AG08396 (cell line): ENCODE measurements around the gene MCF2L.

Source experiments
- DNase-seq: peaks from one replicate; pipeline ENCODE4 v3.0.0; 2012; ENCODE audit warnings: low spot score, mixed read lengths

MCF2L gene

GRCh38 chr13:112962911-112963625, 5.9 kb upstream of the MCF2L start:
- no peak for DNase-seq

DNA sequence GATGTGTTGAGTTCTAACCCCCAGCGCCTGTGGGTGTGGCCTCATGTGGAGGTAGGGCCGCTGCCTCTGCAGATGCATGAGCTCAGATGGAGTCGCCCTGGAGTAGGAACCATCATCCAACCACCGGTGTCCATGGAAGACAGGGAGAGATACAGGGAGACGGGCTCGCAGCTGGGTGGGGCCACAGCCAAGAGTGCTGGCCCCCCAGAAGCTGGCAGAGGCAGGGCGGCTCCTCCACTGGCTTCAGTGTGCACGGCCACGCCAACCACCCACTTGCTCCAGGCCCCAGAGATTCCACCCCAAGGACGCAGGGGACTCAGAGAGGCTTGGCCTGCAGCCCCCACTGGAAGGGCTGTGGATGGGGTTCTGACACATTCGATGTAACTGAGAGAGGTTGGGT, 5.4 kb upstream of the MCF2L start:
- DNase-seq, result no peak

- DNase-seq, result no peak
Measured at GRCh38 chr13:112964971-112965492, 4.0 kb upstream of the MCF2L start.

- no peak for DNase-seq
Measured at GRCh38 chr13:112965573-112966115, 3.4 kb upstream of the MCF2L start.

DNA sequence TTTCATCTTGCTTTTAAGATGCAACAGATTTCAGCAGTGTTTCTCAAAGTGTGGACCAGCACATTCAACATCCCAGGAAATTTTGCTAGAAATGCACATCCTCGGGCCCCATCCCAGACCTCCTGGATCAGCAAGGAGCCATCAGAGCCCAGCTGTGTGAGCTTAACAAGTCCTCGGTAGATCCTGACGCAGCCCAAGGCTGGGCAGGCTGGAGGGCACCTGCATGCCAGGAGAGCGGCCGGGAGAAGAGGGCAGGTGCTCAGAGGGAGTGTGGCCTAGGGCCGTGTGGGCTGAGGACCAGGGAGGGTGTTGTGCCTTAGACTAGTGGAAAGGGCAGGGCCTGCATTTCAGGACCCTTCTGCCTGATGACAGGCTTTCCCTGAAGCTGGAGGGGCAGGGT, 2.2 kb upstream of the MCF2L start:
- DNase-seq, result no peak

- DNase-seq, result no peak
Measured at GRCh38 chr13:112967686-112968379, 1.2 kb upstream of the MCF2L start.

DNA sequence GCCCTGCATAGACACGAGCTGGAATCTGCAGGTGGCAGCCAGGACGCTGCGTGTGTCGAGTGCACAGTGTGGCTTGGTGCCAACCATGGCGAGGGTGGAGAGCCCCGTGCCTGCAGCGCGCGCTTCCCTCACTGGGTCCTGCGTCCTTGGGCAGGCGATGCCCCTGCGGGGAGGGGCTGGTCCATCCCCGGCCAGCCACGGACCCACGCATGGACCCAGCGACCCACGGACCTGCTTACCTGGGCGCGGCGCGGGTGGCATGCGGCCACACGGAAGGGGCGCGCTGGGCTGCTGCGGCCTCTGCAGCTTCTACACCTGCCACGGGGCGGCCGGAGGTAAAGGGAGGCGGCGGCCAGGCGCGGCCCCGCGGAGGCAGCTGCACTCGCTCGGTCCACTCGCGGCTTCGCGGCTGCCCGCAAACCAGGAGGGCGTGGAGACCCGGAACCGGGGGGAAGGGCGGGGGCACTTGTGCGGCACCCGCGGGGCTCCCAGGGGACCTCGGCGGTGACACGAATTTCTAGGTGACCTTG, 569 bp upstream of the MCF2L start:
- DNase-seq, result no peak

GRCh38 chr13:112969692-112970338, 801 bp downstream of the MCF2L start:
- no peak for DNase-seq

DNA sequence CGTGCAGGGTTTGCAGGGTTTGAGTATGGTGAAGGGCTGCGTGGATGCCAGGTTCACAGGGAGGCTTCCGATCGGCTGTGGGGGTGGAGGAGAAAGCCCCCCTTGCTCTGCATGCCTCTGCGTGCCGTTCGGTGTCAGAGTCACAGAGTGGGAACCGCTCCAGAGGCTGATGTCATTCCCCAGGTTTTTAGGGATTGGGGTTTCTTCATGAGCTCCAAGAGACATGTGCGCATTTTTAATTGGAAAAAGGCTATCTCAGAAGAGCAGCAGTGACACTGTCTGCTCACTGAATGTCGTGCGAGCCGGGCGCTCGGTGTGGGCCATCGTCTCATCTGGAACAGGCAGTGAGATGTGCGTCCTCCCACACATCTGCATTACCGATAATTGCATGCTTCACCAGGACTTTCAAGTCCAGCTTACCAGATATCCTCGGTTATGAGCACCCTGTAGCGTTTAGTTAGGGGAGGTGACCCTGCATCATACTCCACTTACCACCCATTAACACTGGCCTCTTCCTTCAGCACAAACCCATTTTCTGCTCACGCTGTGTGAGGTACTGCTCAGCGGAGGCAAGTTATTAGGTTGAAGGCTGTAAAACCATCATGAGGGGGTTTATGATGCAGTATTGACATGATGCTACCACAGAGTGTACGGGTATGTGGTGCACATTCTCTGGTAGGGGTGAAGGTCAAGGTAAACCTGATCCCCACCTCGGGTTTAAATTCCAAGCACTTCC, 1.7 kb downstream of the MCF2L start:
- no peak for DNase-seq

DNA sequence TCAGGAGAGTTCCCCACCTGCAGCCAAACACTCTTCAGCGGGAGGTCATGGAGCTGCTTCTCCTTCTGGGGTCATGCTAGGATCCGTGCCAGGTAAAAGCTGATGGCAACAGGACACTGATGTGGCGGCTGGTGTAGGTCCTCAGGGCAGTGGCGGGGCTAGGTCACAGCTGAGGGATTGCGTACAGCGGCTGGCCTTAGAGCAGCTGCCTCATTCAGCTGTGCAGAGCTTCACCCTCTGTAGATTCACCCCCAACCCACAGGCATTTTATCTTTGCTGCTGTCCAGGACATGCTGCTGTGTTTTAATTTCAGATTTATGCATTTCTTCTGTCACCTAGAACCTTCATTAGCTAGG, 2.3 kb downstream of the MCF2L start:
- no peak for DNase-seq

- no peak for DNase-seq
Measured at GRCh38 chr13:112972258-112972657, 3.2 kb downstream of the MCF2L start.

- no peak for DNase-seq
Measured at GRCh38 chr13:112972867-112973576, 4.0 kb downstream of the MCF2L start.

DNA sequence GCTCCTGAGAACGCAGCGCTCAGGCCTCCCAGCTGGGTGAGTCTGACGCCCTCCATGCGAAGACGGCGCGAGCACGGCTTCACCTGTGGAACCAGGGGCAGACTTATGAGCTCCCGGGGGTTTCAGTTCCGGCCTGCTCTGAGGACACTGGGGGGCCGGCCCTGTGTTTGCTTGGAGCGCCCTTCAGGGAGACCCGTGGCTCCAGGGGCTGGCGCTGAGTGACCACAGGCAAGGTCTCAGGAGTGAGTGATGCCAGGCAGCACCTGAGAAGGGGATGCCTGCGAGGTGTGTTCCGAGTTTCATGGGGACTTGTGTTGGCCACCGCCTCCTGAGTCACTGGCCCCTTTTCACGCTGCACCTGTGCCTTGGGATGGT, 4.5 kb downstream of the MCF2L start:
- DNase-seq, result no peak

- DNase-seq, result no peak
Measured at GRCh38 chr13:112974125-112974524, 5.1 kb downstream of the MCF2L start.

GRCh38 chr13:112974671-112975070, 5.7 kb downstream of the MCF2L start:
- DNase-seq, result no peak

- DNase-seq, result no peak
Measured at GRCh38 chr13:112975401-112975939, 6.5 kb downstream of the MCF2L start.

- DNase-seq, result no peak
Measured at GRCh38 chr13:112976526-112976925, 7.5 kb downstream of the MCF2L start.

- DNase-seq, result no peak
Measured at GRCh38 chr13:112977091-112977490, 8.1 kb downstream of the MCF2L start.

- DNase-seq, result no peak
Measured at GRCh38 chr13:112977525-112977924, 8.5 kb downstream of the MCF2L start.

DNA sequence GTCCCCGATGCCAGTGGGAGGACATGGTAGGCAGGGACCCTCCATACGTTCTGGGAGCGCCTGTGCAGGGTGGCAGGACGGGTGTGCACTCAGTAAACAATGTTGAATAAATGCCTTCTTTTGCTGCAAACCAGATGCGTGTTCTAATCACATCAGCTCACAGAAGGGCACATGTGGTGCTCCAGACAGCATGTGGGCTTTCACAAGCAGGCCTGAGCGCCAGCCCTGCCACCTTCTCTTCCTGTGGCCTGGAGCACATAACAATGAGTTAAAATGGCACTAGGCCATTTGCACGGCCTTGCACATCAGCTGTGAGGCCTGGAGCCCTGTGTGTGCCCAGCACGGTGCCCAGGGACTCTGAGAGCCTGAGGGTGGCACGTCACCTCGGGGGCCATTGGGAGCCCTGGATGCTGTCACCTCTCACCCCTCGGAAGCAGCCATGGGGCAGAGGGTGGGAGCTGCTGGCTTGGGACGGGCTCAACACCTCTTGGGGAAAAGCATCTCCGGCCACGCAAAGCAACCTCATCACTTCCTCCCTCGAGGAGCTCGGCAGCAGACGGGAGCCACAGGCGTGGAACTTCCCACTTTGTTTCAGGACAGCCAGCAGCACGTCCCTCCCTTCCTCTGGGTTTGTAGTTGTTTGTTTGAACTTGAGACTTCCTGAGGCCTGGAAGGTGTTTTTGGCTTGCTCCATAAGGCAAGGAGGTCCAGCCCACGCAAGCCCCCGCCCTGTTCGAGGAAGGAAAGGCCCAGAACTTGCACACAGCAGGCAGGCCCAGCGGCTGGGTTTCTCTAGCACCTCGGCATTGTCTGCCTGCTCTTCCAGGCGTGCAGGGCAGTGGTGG, 9.8 kb downstream of the MCF2L start:
- DNase-seq, result no peak
